ENCODE results near the gene UFD1.

- TF ChIP-seq POLR2AphosphoS5 (IDR thresholded peaks at IDR 0.05) (no peak), EP300 (IDR thresholded peaks at IDR 0.05; ENCODE audit: low read depth) (no peak)
- TF ChIP-seq, protein P1, sequence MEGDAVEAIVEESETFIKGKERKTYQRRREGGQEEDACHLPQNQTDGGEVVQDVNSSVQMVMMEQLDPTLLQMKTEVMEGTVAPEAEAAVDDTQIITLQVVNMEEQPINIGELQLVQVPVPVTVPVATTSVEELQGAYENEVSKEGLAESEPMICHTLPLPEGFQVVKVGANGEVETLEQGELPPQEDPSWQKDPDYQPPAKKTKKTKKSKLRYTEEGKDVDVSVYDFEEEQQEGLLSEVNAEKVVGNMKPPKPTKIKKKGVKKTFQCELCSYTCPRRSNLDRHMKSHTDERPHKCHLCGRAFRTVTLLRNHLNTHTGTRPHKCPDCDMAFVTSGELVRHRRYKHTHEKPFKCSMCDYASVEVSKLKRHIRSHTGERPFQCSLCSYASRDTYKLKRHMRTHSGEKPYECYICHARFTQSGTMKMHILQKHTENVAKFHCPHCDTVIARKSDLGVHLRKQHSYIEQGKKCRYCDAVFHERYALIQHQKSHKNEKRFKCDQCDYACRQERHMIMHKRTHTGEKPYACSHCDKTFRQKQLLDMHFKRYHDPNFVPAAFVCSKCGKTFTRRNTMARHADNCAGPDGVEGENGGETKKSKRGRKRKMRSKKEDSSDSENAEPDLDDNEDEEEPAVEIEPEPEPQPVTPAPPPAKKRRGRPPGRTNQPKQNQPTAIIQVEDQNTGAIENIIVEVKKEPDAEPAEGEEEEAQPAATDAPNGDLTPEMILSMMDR (IDR thresholded peaks at IDR 0.05) = no peak
These were observed 14.4 kb downstream of the UFD1 start for GRCh38 chr22:19464546-19464945.
